Esophagus squamous epithelium (tissue), 4 donors: Measurements from ENCODE around the gene MAX.

Experiments
- CTCF ChIP-seq, 6 experiments: fragments of 450-650 bp in 4 of 6; fragments of 200-600 bp in 2 of 6; sonication (generic) in 2 of 6; IDR thresholded peaks; one replicate each; pipeline ENCODE4 v1.5.1; 2016 to 2019; ENCODE audit warnings: antibody characterized with exemption in 6 of 6, mild to moderate bottlenecking in 4 of 6, moderate library complexity in 4 of 6
- POLR2A ChIP-seq, 4 donors: fragments of 450-650 bp; IDR thresholded peaks; one replicate each; pipeline ENCODE4 v1.6.1; 2017; ENCODE audit warnings: antibody characterized with exemption in 4 of 4, mild to moderate bottlenecking in 4 of 4, moderate library complexity in 3 of 4

- TF ChIP-seq CTCF (IDR thresholded peaks at IDR 0.05) (no peak), POLR2A (IDR thresholded peaks at IDR 0.05) (no peak)
Observed at GRCh38 chr14:65033181-65033580, 69.1 kb downstream of the MAX start.
